ENCODE results near the gene LELP1.
"Not testable (repeated sequence)": the region's sequence is repeated elsewhere in the genome, so short reads cannot be mapped to it uniquely, and the experiment has no call there.

LELP1 gene

DNA sequence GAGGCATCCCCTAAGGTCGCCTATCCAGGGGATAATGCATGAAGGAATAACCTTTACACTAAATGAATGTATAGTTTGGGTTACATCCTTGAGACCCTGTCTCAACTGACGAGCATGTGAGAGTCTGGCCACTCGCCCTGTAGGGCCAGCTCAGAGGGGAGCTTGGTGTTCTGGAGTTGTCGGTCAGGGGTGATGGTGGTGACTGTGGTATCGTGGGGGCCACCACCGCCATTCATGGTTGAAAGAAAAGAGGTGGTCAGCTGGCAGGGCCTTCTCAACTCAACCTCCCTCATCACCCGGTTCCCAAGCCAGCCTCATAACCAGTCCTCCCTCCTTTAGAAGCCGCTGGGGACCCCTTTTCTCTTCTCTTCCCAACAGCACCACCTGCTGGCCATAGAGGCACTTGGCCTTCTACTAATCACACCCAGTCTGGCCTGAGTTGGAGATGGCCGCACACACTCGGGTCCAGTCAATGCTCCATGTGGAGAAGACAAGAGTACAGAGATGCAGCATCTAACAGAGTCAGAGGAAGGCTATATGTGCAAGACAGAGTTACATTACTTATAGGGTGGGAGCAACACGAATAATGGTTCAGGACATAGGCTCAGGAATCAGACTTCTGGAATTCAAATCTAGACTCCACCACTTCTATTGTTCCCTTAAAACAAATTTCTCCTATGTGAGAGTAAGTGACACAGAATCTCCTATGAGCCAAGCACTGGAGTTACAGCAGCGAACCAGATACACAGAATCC, 26.0 kb downstream of the LELP1 start:
- not testable (repeated sequence) for DNase-seq

DNA sequence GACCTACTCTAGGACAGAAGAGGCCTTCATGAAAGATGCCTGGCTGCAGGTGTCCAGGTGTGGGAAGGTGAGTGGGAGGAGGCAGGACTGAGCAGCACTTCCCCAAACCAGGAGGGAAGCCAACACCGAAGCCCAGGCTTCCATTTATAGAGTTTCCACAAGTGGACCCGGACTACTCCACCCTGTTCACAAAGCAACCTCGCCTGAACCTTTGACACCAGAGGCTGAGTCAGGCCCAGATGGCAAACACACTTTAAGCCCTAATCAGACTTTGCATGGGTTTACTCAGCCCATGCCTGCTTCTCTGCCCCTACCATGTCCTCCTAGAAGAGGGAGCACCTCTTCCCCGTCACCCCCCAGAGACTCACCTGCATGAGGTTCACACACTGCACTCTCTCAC, 28.1 kb downstream of the LELP1 start:
- no peak for DNase-seq

DNA sequence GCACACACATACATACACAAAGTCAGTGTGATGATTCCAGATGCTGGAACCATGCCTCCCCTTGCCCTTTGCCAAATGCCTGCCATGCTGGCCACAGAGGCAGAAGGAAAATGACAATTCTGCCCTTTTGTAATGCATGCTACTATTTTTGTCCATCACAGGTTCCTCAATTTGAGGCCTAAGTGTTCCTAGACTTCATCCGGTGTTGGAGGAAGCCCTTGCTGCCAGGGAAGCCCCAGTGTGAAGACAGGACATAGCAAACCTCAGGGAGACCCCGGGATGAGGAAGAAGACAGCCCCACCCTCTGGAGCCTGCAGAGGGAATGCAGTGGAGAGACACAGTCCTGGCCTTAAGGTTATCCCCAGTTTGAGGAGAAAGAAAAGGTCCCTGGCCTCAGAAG, 28.6 kb downstream of the LELP1 start:
- no peak for DNase-seq

DNA sequence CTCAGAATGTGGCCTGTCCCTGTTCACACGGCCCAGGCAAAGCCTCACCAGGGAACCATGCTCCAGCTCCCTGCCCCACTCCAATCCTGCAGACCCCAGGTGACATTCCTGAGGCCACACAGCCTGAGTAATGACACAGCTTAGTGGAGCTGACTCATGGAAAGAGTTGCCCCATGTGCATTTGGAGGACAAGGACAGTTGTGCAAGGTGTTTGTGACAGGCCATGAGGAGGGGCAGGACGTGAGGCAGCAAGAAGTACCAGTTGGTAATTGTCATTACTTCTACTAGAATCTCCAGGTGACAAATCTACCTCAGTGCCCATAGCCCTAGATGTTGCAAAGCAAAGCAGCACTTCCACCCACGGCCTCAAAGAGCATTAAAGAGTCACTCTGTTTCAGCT, 29.3 kb downstream of the LELP1 start:
- no peak for DNase-seq

DNA sequence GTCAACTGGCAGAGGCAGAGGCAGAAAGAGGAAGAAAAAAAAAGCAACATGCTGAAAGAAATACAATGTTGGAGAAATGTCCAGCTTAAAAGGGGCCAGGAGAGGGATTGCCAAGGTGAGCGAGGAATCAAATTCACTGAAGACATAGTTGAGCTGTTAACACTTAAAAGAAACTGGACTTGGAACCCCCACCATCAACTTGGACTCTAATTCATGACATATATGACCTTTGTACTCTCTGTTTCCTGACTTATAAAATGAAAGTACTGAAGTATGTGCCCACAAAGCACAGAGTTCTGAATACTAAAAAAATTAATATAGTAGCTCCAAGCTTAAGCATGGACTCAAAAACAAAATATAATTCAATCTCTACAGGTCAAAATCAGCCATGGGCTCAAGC, 30.2 kb downstream of the LELP1 start:
- no peak for DNase-seq

DNA sequence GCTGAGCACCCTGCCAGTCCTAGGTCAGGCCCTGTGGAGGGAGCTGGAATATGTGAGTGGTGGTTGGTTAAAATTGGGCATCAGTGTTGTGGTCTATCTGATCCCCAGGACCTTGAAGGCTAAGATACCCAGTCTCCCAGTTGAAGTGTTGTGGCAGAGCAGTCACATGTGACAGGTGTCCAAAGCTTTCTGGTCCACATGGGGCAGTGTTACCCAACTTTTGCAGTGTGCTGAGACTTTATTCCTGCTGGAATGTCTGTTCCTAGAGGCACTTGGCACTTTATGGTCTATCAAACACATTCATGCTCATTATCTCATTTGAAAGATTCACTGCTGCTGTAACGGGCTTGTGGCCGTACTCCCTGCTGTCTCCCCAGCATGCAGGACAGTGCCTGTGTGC, 35.3 kb downstream of the LELP1 start:
- no peak for DNase-seq

DNA sequence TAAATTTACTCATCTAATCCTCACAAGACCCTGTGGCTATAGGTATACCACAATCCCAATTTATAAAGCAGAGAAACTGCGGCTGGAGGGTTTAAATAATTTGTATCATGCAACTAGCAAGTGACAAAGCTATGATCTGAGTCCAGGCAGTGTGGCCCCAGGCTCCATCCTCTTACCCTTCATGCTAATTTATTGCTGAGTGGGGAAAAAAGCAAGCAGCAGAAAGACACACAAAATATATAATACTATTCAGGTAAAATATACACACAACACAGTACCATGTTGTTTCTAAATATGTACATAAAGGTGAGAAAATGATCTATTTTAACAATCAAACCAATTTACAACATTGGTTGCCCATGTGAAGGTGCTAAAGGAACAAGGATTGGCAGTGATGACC, 38.9 kb downstream of the LELP1 start:
- DNase-seq = no peak

DNA sequence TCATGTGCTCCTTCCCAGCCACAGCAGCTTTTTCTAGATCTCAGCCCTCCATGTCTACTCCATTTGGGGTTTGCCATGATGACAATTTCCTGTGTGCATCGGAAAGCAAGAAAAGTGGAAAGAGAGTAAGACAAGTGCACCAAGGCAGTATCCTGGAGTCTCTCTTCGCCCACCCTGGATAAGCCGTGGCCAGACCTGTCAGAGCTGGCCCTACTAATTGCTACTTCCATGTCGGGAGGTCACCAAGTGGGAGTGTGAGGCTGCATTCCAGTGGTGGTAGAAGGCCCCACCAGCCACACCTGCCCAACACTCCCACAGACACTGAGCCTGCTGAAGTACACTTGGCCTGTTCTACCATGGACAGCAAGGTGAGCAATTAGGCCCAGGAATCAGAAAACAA, 42.2 kb downstream of the LELP1 start:
- no peak for DNase-seq

DNA sequence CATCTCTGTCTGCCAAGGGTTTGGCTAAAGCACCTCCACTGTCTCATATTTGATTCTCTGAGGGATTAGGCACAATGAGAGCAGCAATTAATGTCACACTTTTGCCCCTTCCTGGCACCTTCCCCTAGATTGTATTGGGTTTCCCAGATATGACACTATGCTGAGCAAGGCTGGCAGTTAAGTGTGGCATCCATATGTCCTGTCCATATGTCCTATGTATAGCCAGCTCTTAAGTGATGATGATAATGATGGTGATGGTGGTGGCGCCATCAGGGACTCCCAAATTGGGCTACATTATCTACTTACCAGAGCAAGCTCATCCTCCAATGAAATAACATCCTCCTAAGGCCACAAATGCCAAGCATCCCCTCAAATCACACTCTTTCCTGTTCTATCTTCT, 42.8 kb downstream of the LELP1 start:
- DNase-seq = no peak

DNA sequence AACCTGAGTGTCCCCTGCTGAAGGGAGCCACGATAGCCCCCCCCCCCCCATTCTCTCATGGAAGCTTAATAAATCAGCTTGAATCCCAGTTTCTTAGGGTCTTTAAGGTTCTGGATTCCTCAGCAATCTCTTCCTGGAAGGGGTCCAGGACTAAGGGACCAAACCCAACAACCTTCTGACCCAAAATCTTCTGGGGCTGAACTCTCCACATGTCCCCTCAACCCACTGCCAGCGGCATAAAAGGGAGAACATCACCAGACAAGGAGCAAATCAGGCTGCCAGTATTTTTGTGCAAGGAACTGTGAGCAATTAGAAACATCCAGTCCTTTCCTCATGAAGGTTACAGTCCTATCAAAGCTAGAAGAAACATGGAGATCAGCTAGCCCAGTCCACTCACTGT, 43.6 kb downstream of the LELP1 start:
- no peak for DNase-seq

DNA sequence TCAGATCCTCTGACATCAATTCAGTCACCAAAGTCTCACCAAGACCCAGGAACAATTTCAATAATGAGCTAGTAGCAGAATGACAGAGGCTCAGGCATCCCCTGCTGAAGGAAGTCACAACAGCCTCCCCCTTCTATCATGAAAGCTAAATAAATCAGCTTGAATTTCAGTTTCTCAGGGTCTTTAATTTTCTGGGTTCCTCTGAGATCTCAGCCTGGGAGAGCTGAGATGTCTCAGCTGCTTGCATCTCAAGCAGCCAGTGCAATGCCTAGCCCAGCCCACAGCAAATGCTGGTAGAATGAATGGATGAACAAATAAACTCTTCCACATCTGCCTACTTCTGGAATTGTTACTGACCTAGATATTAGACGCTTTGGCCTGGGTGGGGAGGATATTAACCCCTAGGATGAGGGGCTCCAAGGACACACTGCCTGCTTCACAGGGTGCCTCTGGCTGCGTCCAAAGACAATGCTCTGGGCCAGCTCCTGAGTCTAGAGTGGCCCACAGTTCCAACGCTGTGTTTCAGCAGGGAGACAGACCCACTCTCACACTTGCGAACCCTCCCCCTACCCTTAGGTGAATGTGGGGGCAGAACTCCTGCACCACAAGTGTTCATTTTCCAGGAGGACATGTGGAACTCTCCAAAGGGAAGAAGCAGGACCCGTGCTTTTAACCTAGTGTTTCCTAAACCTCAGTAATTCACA, 45.1 kb downstream of the LELP1 start:
- no peak for DNase-seq

DNA sequence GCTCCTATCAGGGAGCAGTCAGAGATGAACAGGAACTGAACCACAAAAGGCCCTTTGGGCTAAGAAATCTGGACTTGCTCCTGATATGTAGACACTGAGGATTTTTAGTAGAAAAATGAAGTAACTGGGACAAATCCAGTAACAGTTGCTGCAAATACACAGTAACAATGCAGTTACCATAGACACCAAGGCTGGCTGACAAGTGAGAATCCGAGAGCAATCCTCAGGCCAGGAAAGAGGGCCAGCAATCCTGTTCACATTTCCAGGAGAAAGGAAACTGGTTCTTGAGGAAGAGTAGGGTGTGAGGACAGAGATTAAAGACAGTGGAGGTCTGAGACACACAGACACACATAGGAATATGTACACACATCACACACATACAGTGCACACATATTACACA, 46.9 kb downstream of the LELP1 start:
- no peak for DNase-seq

DNA sequence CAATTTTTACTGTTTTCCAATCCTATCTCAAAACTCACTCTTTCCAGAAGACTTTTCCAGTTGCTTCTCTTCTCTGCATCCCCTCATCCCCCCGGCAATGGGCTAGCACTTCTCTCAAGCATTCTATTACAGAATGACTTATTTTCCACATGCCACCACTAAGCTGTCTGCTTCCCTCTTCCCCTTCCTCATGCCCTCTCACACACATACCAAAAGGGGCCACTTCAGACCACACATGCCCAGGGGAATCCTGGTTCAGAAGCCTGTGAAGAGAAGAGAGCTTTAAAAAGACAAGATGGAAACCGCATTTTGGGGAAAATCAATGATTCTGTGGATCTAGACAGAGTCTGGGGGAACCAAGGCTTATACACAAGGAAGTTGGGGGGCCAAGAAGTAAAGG, 47.9 kb downstream of the LELP1 start:
- no peak for DNase-seq

DNA sequence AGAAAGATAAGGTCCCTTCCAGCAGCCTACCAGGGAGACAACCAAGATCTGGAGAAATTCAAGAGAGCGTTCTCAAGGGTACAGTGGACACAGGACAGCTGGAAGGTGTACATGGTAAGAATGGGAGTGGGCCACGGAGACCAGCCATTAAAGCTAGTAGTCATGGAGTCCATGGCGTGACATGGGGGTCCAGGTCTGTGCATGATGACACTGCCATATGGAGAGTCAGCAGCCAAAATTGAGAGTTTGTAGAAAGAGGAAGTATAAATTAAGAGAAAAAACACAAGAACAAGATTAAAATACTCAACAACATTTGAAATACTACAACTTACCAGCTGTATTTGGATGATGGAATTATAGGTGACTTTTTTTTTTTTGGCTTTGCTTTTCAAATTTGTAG, 48.3 kb downstream of the LELP1 start:
- DNase-seq = no peak

DNA sequence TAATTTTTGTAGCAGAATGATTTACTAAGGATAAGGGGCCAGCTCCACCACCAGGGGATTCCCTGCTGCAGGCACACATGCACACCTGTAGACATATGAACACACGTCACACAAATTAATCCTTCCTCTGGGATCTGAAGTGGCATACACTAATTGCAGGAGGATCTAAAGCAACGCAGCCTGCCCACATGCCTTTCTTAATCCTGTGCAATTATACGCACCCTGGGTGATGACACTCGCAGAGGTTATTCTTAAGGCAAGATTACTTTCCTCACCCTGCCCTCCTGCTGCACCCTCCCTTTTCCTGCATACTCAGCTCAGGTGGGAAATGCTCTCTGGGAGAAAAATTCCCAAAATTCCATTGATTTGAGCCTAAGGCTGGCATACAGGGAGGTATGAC, 48.8 kb downstream of the LELP1 start:
- no peak for DNase-seq

DNA sequence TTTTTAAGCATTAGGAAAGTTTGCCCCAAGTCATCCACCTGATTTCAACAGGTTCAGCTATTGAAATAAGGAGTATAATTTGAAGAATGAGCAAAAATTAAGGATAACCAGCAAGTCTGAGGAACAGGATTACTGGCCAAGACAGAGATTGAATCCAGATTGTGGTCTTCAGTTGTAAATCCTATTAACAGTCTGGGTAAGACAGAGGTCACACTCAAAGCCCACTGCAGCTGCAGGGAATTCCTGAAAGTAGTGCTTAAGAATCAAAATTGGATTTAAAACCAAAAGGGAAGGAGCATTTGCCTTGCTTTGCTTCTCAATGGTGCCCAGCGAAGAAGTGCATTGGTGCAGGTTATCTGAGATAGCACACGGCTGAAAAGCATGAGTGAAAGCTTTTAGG, 49.8 kb downstream of the LELP1 start:
- DNase-seq = no peak

DNA sequence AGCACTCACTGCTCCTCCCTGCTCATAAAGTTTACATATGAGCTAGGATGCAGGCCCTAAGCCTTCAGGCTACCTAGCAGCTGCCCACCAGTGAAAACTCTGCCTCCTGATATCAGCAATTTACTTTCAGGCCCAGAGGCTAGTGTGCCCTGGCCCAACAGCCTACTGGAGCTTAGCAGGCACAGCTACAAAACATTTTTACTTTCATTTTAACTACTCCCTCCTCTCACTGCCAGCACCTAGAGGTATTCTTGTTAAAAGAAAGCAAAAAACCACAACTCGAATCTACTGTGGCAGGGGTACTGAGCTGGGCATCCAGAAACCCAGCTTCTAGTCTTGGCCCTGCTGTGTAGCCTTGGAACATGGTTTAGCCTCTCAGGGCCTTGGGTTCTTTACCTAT, 50.5 kb downstream of the LELP1 start:
- no peak for DNase-seq

Measured in central memory CD4-positive, alpha-beta T cell (primary cell).